Measurements from ENCODE around the gene PTPRE. TPM values are rescaled to one million over a fixed set of nuclear protein-coding genes. Genes with fewer than 3 reads are reported as not detected.

The PTPRE gene
- polyA plus RNA-seq, 1 donor from 2014 or later: 4.1 TPM

GRCh38 chr10:128086003-128086863 lies 179.3 kb downstream of the PTPRE start:
- H3K79me2 ChIP-seq (replicated peaks; ENCODE audit: insufficient read depth, low read length): no peaks in the 10 kb centered on the region
- H3K4me3 ChIP-seq (ENCODE audit: low read length): no peak overlapping the region
- H3K27me3 ChIP-seq (ENCODE audit: insufficient read depth, low read depth, low read length): no peaks in the 10 kb centered on the region
- no peaks in the 10 kb centered on the region for H3K9me3 ChIP-seq (ENCODE audit: low read length)
- no peaks in the 10 kb centered on the region for H3K36me3 ChIP-seq (ENCODE audit: insufficient read depth, low read length)
- no peak for TF ChIP-seq SMC3 (conservative IDR thresholded peaks at IDR 0.05; ENCODE audit: poor library complexity)
- TF ChIP-seq EP300 (conservative IDR thresholded peaks at IDR 0.05; ENCODE audit: poor library complexity, severe bottlenecking): no peak
- no peak for TF ChIP-seq RAD21 (conservative IDR thresholded peaks at IDR 0.05)
- TF ChIP-seq, protein P1, sequence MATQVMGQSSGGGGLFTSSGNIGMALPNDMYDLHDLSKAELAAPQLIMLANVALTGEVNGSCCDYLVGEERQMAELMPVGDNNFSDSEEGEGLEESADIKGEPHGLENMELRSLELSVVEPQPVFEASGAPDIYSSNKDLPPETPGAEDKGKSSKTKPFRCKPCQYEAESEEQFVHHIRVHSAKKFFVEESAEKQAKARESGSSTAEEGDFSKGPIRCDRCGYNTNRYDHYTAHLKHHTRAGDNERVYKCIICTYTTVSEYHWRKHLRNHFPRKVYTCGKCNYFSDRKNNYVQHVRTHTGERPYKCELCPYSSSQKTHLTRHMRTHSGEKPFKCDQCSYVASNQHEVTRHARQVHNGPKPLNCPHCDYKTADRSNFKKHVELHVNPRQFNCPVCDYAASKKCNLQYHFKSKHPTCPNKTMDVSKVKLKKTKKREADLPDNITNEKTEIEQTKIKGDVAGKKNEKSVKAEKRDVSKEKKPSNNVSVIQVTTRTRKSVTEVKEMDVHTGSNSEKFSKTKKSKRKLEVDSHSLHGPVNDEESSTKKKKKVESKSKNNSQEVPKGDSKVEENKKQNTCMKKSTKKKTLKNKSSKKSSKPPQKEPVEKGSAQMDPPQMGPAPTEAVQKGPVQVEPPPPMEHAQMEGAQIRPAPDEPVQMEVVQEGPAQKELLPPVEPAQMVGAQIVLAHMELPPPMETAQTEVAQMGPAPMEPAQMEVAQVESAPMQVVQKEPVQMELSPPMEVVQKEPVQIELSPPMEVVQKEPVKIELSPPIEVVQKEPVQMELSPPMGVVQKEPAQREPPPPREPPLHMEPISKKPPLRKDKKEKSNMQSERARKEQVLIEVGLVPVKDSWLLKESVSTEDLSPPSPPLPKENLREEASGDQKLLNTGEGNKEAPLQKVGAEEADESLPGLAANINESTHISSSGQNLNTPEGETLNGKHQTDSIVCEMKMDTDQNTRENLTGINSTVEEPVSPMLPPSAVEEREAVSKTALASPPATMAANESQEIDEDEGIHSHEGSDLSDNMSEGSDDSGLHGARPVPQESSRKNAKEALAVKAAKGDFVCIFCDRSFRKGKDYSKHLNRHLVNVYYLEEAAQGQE (IDR thresholded peaks at IDR 0.05; ENCODE audit: borderline replicate concordance): no peak
- TF ChIP-seq TAF1 (IDR thresholded peaks at IDR 0.05; ENCODE audit: low read depth): no peak
- no peaks in the 10 kb centered on the region for H3K9me2 ChIP-seq (ENCODE audit: insufficient read depth, low read length)
- no peak overlapping the region for H2AFZ ChIP-seq (ENCODE audit: low read depth, low read length)
- no peaks in the 10 kb centered on the region for H4K20me1 ChIP-seq (ENCODE audit: insufficient read depth)
- H3K27ac ChIP-seq (ENCODE audit: low read length): no peak overlapping the region
- H3K4me2 ChIP-seq (ENCODE audit: low read length): no peak overlapping the region
- no peaks in the 10 kb centered on the region for H3F3A ChIP-seq (ENCODE audit: insufficient read depth, low read length, poor library complexity, severe bottlenecking)
- H3K9ac ChIP-seq (ENCODE audit: low read length): no peak overlapping the region

DNA sequence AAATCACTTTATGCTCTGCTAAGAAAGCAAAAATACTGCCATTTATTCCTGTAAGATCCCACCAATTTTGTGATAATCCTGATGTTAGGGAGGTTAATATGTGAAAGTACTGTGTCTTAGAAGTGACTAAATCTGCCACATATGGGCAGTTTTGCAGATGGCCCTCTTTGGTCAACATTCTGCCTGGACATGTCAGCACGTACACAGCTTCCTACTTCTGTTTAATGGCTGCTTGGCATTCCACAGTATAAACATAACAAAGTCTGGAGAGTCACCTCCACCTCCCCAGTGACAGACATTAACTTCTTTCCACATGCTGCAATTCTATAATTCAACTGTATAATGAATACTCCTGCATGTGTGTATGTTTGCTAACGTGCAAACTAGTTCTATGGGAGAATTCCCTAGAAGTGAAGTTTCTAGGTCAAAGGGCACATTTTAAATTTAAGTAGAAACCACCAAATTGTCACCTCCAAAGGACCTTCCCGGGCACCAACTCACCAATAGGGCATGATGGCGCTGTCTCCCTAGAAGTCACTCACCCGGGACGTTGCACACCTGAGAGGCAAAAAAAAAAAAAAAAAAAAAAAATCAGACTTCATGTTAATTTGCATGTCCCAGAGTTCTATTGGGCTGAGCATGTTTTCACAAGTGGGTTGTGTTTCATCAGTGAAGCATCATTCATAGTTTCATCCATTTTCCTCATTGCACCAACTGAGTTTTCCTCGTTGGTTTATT lies 180.4 kb downstream of the PTPRE start:
- TF ChIP-seq, protein P1 (IDR thresholded peaks at IDR 0.05; ENCODE audit: borderline replicate concordance): no peak
- TF ChIP-seq EZH2 (IDR thresholded peaks at IDR 0.05; ENCODE audit: borderline replicate concordance, insufficient read depth, low read length, poor library complexity, severe bottlenecking) (no peak), CTCF (IDR thresholded peaks at IDR 0.05; ENCODE audit: poor library complexity, severe bottlenecking) (no peak), EP300 (conservative IDR thresholded peaks at IDR 0.05; ENCODE audit: poor library complexity, severe bottlenecking) (no peak), RAD21 (conservative IDR thresholded peaks at IDR 0.05) (no peak), MXI1 (conservative IDR thresholded peaks at IDR 0.05; ENCODE audit: poor library complexity, severe bottlenecking) (no peak), TAF1 (IDR thresholded peaks at IDR 0.05; ENCODE audit: low read depth) (no peak), POLR2AphosphoS5 (IDR thresholded peaks at IDR 0.05) (no peak), SMC3 (conservative IDR thresholded peaks at IDR 0.05; ENCODE audit: poor library complexity) (no peak)
- Histone ChIP-seq H3K36me3 (ENCODE audit: insufficient read depth, low read length) (no peaks in the 10 kb centered on the region), H3K4me3 (ENCODE audit: low read length) (no peak overlapping the region), H3K9me3 (ENCODE audit: low read length) (no peaks in the 10 kb centered on the region), H3K9ac (ENCODE audit: low read length) (no peak overlapping the region), H3K9me2 (ENCODE audit: insufficient read depth, low read length) (no peaks in the 10 kb centered on the region), H3K27me3 (ENCODE audit: insufficient read depth, low read depth, low read length) (no peaks in the 10 kb centered on the region), H3K4me2 (ENCODE audit: low read length) (no peak overlapping the region), H3K79me2 (replicated peaks; ENCODE audit: insufficient read depth, low read length) (no peaks in the 10 kb centered on the region), H4K20me1 (ENCODE audit: insufficient read depth) (no peaks in the 10 kb centered on the region), H3K27ac (ENCODE audit: low read length) (no peak overlapping the region), H2AFZ (ENCODE audit: low read depth, low read length) (no peak overlapping the region), H3F3A (ENCODE audit: insufficient read depth, low read length, poor library complexity, severe bottlenecking) (no peaks in the 10 kb centered on the region)

Measured in neural cell (in vitro differentiated cells).